Measurements from ENCODE around the gene TOLLIP. TPM values are rescaled to one million over a fixed set of nuclear protein-coding genes. Genes with fewer than 3 reads are reported as not detected.

Gene TOLLIP
- total RNA-seq, 2 donors from 2014 or later = 40.2 to 56.3 TPM

- DNase-seq (no peak), ATAC-seq (no peak)
- no peaks in the 10 kb centered on the region for H3K27me3 Mint-ChIP-seq
- no peak overlapping the region for H3K4me3 Mint-ChIP-seq
- H3K36me3 Mint-ChIP-seq (ENCODE audit: low read depth) = no peaks in the 10 kb centered on the region
- peaks cover 39% of the 10 kb centered on the region for H3K4me1 Mint-ChIP-seq
- no peak overlapping the region for H3K27ac Mint-ChIP-seq
- H3K9me3 ChIP-seq (ENCODE audit: control insufficient read depth, low read length, poor library complexity, severe bottlenecking) = no peaks in the 10 kb centered on the region
These were observed 6.2 kb downstream of the TOLLIP start for GRCh38 chr11:1303126-1303821.

- no peaks in the 10 kb centered on the region for H3K9me3 ChIP-seq (ENCODE audit: control insufficient read depth, low read length, poor library complexity, severe bottlenecking)
- Mint-ChIP-seq H3K36me3 (ENCODE audit: low read depth) (no peaks in the 10 kb centered on the region), H3K27me3 (no peaks in the 10 kb centered on the region), H3K4me1 (peaks cover 37% of the 10 kb centered on the region), H3K27ac (no peak overlapping the region), H3K4me3 (no peak overlapping the region)
- DNase-seq = no peak
- ATAC-seq = no peak
These were observed 6.8 kb downstream of the TOLLIP start for GRCh38 chr11:1302461-1303125.

- no peaks in the 10 kb centered on the region for H3K27me3 Mint-ChIP-seq
- H3K27ac Mint-ChIP-seq = no peak overlapping the region
- no peaks in the 10 kb centered on the region for H3K36me3 Mint-ChIP-seq (ENCODE audit: low read depth)
- ATAC-seq = no peak
- no peak for DNase-seq
- H3K4me3 Mint-ChIP-seq = no peak overlapping the region
- H3K9me3 ChIP-seq (ENCODE audit: control insufficient read depth, low read length, poor library complexity, severe bottlenecking) = no peaks in the 10 kb centered on the region
- peaks cover 31% of the 10 kb centered on the region for H3K4me1 Mint-ChIP-seq
These were observed 7.4 kb downstream of the TOLLIP start for GRCh38 chr11:1302041-1302460.

GRCh38 chr11:1301220-1302000 lies 8.0 kb downstream of the TOLLIP start:
- DNase-seq (no peak), ATAC-seq (no peak)
- Mint-ChIP-seq H3K27ac (no peak overlapping the region), H3K36me3 (ENCODE audit: low read depth) (no peaks in the 10 kb centered on the region), H3K4me1 (peaks cover 28% of the 10 kb centered on the region), H3K4me3 (no peak overlapping the region), H3K27me3 (no peaks in the 10 kb centered on the region)
- H3K9me3 ChIP-seq (ENCODE audit: control insufficient read depth, low read length, poor library complexity, severe bottlenecking) = no peaks in the 10 kb centered on the region

- Mint-ChIP-seq H3K36me3 (ENCODE audit: low read depth) (no peaks in the 10 kb centered on the region), H3K27ac (no peak overlapping the region)
- no peak for DNase-seq
These were observed 8.8 kb downstream of the TOLLIP start for GRCh38 chr11:1300569-1301187.

GRCh38 chr11:1300121-1300520 lies 9.3 kb downstream of the TOLLIP start:
- Mint-ChIP-seq H3K4me3 (no peak overlapping the region), H3K36me3 (ENCODE audit: low read depth) (no peaks in the 10 kb centered on the region), H3K4me1 (peaks cover 24% of the 10 kb centered on the region), H3K27ac (no peak overlapping the region), H3K27me3 (no peaks in the 10 kb centered on the region)
- ATAC-seq = no peak
- no peak for DNase-seq
- no peaks in the 10 kb centered on the region for H3K9me3 ChIP-seq (ENCODE audit: control insufficient read depth, low read length, poor library complexity, severe bottlenecking)

More at GRCh38 chr11:1300569-1301187, 8.8 kb downstream of the TOLLIP start:
- no peak overlapping the region for H3K4me3 Mint-ChIP-seq
- no peaks in the 10 kb centered on the region for H3K9me3 ChIP-seq (ENCODE audit: control insufficient read depth, low read length, poor library complexity, severe bottlenecking)
- no peaks in the 10 kb centered on the region for H3K27me3 Mint-ChIP-seq
- H3K4me1 Mint-ChIP-seq = peaks cover 25% of the 10 kb centered on the region
- ATAC-seq = no peak

- no peaks in the 10 kb centered on the region for H3K36me3 Mint-ChIP-seq (ENCODE audit: low read depth)
- no peaks in the 10 kb centered on the region for H3K27me3 Mint-ChIP-seq
- H3K9me3 ChIP-seq (ENCODE audit: control insufficient read depth, low read length, poor library complexity, severe bottlenecking) = no peaks in the 10 kb centered on the region
- no peak overlapping the region for H3K4me3 Mint-ChIP-seq
- peaks cover 20% of the 10 kb centered on the region for H3K4me1 Mint-ChIP-seq
- ATAC-seq = no peak
- DNase-seq = no peak
- no peak overlapping the region for H3K27ac Mint-ChIP-seq
These were observed 9.8 kb downstream of the TOLLIP start for GRCh38 chr11:1299621-1300020.

- H3K4me1 Mint-ChIP-seq = peaks cover 20% of the 10 kb centered on the region
- no peaks in the 10 kb centered on the region for H3K36me3 Mint-ChIP-seq (ENCODE audit: low read depth)
- no peak overlapping the region for H3K27ac Mint-ChIP-seq
- no peak for ATAC-seq
- H3K9me3 ChIP-seq (ENCODE audit: control insufficient read depth, low read length, poor library complexity, severe bottlenecking) = no peaks in the 10 kb centered on the region
- no peak overlapping the region for H3K4me3 Mint-ChIP-seq
- no peak for DNase-seq
- H3K27me3 Mint-ChIP-seq = no peaks in the 10 kb centered on the region
These were observed 10.5 kb downstream of the TOLLIP start for GRCh38 chr11:1298695-1299492.

GRCh38 chr11:1297576-1298473 lies 11.6 kb downstream of the TOLLIP start:
- no peaks in the 10 kb centered on the region for H3K9me3 ChIP-seq (ENCODE audit: control insufficient read depth, low read length, poor library complexity, severe bottlenecking)
- no peaks in the 10 kb centered on the region for H3K27me3 Mint-ChIP-seq
- no peak for DNase-seq
- ATAC-seq = no peak
- H3K4me3 Mint-ChIP-seq = no peak overlapping the region
- peak overlapping the region; percentile 51 for H3K27ac Mint-ChIP-seq
- peaks cover 14% of the 10 kb centered on the region for H3K4me1 Mint-ChIP-seq
- no peaks in the 10 kb centered on the region for H3K36me3 Mint-ChIP-seq (ENCODE audit: low read depth)

GRCh38 chr11:1297011-1297575 lies 12.3 kb downstream of the TOLLIP start:
- peak in 1 of 3 donors; percentile 5 for DNase-seq
- H3K27me3 Mint-ChIP-seq = no peaks in the 10 kb centered on the region

GRCh38 chr11:1296287-1296686 lies 13.1 kb downstream of the TOLLIP start:
- DNase-seq (no peak), ATAC-seq (no peak)
- Mint-ChIP-seq H3K4me3 (no peak overlapping the region), H3K4me1 (peaks cover 16% of the 10 kb centered on the region), H3K36me3 (ENCODE audit: low read depth) (peaks cover 3% of the 10 kb centered on the region), H3K27me3 (no peaks in the 10 kb centered on the region), H3K27ac (no peak overlapping the region)
- no peaks in the 10 kb centered on the region for H3K9me3 ChIP-seq (ENCODE audit: control insufficient read depth, low read length, poor library complexity, severe bottlenecking)

More at GRCh38 chr11:1297011-1297575, 12.3 kb downstream of the TOLLIP start:
- no peak for ATAC-seq
- H3K27ac Mint-ChIP-seq = no peak overlapping the region
- no peaks in the 10 kb centered on the region for H3K9me3 ChIP-seq (ENCODE audit: control insufficient read depth, low read length, poor library complexity, severe bottlenecking)
- H3K4me1 Mint-ChIP-seq = peaks cover 16% of the 10 kb centered on the region
- peaks cover 3% of the 10 kb centered on the region for H3K36me3 Mint-ChIP-seq (ENCODE audit: low read depth)
- H3K4me3 Mint-ChIP-seq = no peak overlapping the region
